Parathyroid adenoma (tissue), 2 donors: ENCODE data around the gene ETF1.

Experiments used
- H2AFZ ChIP-seq: fragments of 300-600 bp; sonication (generic); one replicate; pipeline ENCODE4 v1.7.0; 2017; ENCODE audit warnings: antibody characterized with exemption, mild to moderate bottlenecking
- H3K27ac ChIP-seq: fragments of 300-600 bp; sonication (generic); one replicate; pipeline ENCODE4 v1.7.0; 2017
- H3K27me3 ChIP-seq: fragments of 300-600 bp; sonication (generic); one replicate; pipeline ENCODE4 v1.7.0; 2017; ENCODE audit warnings: low read length; ENCODE audit not compliant: control insufficient read depth, insufficient read depth
- H3K36me3 ChIP-seq: fragments of 300-600 bp; sonication (generic); one replicate; pipeline ENCODE4 v1.7.0; 2017; ENCODE audit warnings: low read length; ENCODE audit not compliant: control insufficient read depth, insufficient read depth
- H3K4me1 ChIP-seq: fragments of 300-600 bp; sonication (generic); one replicate; pipeline ENCODE4 v1.7.0; 2017; ENCODE audit warnings: control low read depth
- H3K4me2 ChIP-seq: fragments of 300-600 bp; sonication (generic); one replicate; pipeline ENCODE4 v1.7.0; 2017; ENCODE audit warnings: low read length
- H3K4me3 ChIP-seq: fragments of 300-600 bp; sonication (generic); one replicate; pipeline ENCODE4 v1.7.0; 2017; ENCODE audit warnings: low read depth, low read length
- H3K79me2 ChIP-seq: fragments of 300-600 bp; sonication (generic); one replicate; pipeline ENCODE4 v1.7.0; 2017; ENCODE audit warnings: control low read depth
- H3K9ac ChIP-seq: fragments of 300-600 bp; sonication (generic); one replicate; pipeline ENCODE4 v1.7.0; 2017; ENCODE audit warnings: mild to moderate bottlenecking
- H3K9me3 ChIP-seq: fragments of 300-600 bp; sonication (generic); one replicate; pipeline ENCODE4 v1.7.0; 2017; ENCODE audit warnings: low read length; ENCODE audit not compliant: control insufficient read depth
- TF ChIP-seq, protein P1 (sequence below): fragments of 300-600 bp; sonication (generic); IDR thresholded peaks from one replicate; pipeline ENCODE4 v1.7.0; 2017; ENCODE audit warnings: antibody characterized with exemption, mild to moderate bottlenecking
- donor health status: primary hyperparathyroidism.

Gene ETF1

DNA sequence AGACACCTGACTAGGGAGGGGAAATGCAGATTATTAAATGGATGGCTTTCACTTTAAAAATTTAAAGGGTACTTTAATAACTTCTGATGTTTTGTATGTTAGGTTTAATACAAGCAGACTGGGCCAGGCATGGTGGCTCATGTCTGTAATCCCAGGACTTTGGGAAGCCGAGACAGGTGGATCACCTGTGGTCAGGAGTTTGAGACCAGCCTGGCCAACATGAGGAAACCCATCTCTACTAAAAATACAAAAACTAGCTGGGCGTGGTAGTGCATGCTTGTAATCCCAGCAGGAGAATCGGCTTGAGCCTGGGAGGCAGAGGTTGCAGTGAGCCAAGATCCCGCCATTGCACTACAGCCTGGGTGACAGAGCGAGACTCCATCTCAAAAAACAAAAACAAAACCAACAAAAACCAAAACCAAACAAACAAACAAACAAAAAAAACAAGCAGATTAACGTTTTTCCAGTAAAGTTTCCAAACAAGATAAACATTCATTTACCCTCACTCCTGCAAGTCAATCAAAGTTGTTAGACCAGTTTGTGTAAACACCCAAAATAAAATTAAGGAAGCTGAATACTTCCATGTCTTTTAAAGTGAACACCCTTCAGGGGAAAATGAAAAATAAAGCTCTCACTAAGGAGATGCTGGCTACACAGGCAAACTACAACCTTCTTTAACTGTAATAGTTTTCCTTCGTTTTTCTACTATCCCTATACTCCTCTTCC lies 14.1 kb downstream of the ETF1 start:
- H3K27ac ChIP-seq, result peak overlapping the region; percentile 4
- no peaks in the 10 kb centered on the region for H3K36me3 ChIP-seq
- TF ChIP-seq, protein P1, sequence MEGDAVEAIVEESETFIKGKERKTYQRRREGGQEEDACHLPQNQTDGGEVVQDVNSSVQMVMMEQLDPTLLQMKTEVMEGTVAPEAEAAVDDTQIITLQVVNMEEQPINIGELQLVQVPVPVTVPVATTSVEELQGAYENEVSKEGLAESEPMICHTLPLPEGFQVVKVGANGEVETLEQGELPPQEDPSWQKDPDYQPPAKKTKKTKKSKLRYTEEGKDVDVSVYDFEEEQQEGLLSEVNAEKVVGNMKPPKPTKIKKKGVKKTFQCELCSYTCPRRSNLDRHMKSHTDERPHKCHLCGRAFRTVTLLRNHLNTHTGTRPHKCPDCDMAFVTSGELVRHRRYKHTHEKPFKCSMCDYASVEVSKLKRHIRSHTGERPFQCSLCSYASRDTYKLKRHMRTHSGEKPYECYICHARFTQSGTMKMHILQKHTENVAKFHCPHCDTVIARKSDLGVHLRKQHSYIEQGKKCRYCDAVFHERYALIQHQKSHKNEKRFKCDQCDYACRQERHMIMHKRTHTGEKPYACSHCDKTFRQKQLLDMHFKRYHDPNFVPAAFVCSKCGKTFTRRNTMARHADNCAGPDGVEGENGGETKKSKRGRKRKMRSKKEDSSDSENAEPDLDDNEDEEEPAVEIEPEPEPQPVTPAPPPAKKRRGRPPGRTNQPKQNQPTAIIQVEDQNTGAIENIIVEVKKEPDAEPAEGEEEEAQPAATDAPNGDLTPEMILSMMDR, result no peak

GRCh38 chr5:138528208-138528607 lies 14.8 kb downstream of the ETF1 start:
- peaks cover 22% of the 10 kb centered on the region for H3K4me1 ChIP-seq
- TF ChIP-seq, protein P1, result no peak

More for the DNA sequence above, 14.1 kb downstream of the ETF1 start:
- Histone ChIP-seq H3K4me1 (peaks cover 22% of the 10 kb centered on the region), H3K4me2 (no peak overlapping the region), H3K9ac (no peak overlapping the region), H2AFZ (no peak overlapping the region), H3K27me3 (no peaks in the 10 kb centered on the region), H3K9me3 (no peaks in the 10 kb centered on the region), H3K4me3 (no peak overlapping the region), H3K79me2 (peaks cover 59% of the 10 kb centered on the region)

DNA sequence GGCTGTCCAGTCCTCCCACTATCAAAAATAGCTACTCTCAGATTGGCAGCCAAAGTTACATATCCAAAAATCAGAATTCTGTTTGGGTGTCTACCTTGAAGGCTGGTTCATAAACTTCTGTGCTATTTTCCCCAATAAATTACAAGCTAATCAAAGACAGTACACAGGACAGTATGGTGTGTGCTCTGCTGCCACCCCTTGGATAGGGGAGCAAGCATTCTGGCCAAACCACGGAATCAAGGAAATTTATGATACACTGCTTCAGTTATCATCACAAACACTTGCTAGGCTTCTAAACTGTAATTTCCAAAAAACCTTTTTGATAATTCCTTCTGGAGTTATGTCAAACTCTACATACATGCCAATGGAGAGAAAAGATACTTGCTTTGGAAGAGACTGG lies 15.9 kb downstream of the ETF1 start:
- no peak overlapping the region for H2AFZ ChIP-seq
- TF ChIP-seq, protein P1, result no peak
- H3K4me3 ChIP-seq, result no peak overlapping the region
- no peaks in the 10 kb centered on the region for H3K9me3 ChIP-seq
- H3K27ac ChIP-seq, result no peak overlapping the region
- no peaks in the 10 kb centered on the region for H3K36me3 ChIP-seq
- peaks cover 65% of the 10 kb centered on the region for H3K79me2 ChIP-seq
- H3K4me2 ChIP-seq, result no peak overlapping the region
- peaks cover 22% of the 10 kb centered on the region for H3K4me1 ChIP-seq
- H3K9ac ChIP-seq, result no peak overlapping the region
- no peaks in the 10 kb centered on the region for H3K27me3 ChIP-seq

More at GRCh38 chr5:138528208-138528607, 14.8 kb downstream of the ETF1 start:
- Histone ChIP-seq H3K27me3 (no peaks in the 10 kb centered on the region), H3K4me2 (peak overlapping the region; percentile 13), H3K9ac (no peak overlapping the region), H2AFZ (no peak overlapping the region), H3K27ac (no peak overlapping the region), H3K4me3 (no peak overlapping the region), H3K36me3 (no peaks in the 10 kb centered on the region), H3K79me2 (peaks cover 59% of the 10 kb centered on the region), H3K9me3 (no peaks in the 10 kb centered on the region)

DNA sequence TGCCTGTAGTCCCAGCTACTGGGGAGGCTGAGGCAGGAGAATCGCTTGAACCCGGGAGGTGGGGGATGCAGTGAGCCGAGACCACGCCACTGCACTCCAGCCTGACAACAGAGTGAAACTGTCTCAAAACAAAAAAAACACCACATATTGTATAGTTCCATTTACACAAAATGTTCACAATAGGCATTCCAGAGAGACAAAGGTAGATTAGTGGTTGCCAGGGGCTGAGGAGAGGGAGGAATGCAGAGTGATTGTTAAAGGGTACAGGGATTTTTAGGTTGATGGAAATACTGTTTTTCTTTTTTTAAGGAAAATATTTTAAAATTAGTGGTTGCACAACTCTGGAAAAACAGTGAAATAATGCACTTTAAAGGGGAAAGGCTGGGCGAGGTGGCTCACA lies 19.6 kb downstream of the ETF1 start:
- Histone ChIP-seq H3K4me1 (peaks cover 5% of the 10 kb centered on the region), H3K9me3 (no peaks in the 10 kb centered on the region), H3K27me3 (no peaks in the 10 kb centered on the region), H2AFZ (no peak overlapping the region), H3K27ac (no peak overlapping the region), H3K36me3 (no peaks in the 10 kb centered on the region), H3K9ac (no peak overlapping the region), H3K79me2 (peaks cover 76% of the 10 kb centered on the region), H3K4me3 (no peak overlapping the region), H3K4me2 (no peak overlapping the region)
- TF ChIP-seq, protein P1, result no peak

GRCh38 chr5:138520971-138521370 lies 22.1 kb downstream of the ETF1 start:
- no peaks in the 10 kb centered on the region for H3K9me3 ChIP-seq
- H2AFZ ChIP-seq, result no peak overlapping the region
- H3K4me2 ChIP-seq, result no peak overlapping the region
- H3K4me3 ChIP-seq, result no peak overlapping the region
- TF ChIP-seq, protein P1, result no peak
- H3K27me3 ChIP-seq, result no peaks in the 10 kb centered on the region
- H3K9ac ChIP-seq, result no peak overlapping the region
- no peaks in the 10 kb centered on the region for H3K4me1 ChIP-seq
- no peak overlapping the region for H3K27ac ChIP-seq
- H3K79me2 ChIP-seq, result peaks cover 58% of the 10 kb centered on the region
- H3K36me3 ChIP-seq, result no peaks in the 10 kb centered on the region
